Fibroblast of lung (primary cell): Measurements from ENCODE around the gene GRIK2.

ENCODE experiments used
- CTCF ChIP-seq, 2 donors: IDR thresholded peaks in 1 of 2; conservative IDR thresholded peaks in 1 of 2; 1 replicate in 1 of 2; 2 replicates in 1 of 2; pipeline ENCODE4 v1.5.1; 2011 to 2012; ENCODE audit warnings: low read length in 2 of 2, control low read depth in 1 of 2, inconsistent platforms in 1 of 2, low read depth in 1 of 2, mild to moderate bottlenecking in 1 of 2
- EZH2 ChIP-seq: IDR thresholded peaks from 2 replicates; pipeline ENCODE4 v1.5.1; 2012; ENCODE audit warnings: low read length, control low read depth, mild to moderate bottlenecking; ENCODE audit errors: missing control alignments

GRCh38 chr6:101478891-101479290, 85.4 kb downstream of the GRIK2 start:
- no peak for TF ChIP-seq CTCF (conservative IDR thresholded peaks at IDR 0.05 in 1 of 2, IDR thresholded peaks at IDR 0.05 in 1 of 2; ENCODE audit: low read depth in 1 of 2, low read length in 2 of 2)
- no peak for TF ChIP-seq EZH2
